CD4-positive, alpha-beta T cell treated with Interleukin-1 beta for 1 hour (primary cell): ENCODE measurements around the gene F13A1.

ENCODE experiments used
- DNase-seq, 2 donors: peaks; one replicate each; pipeline ENCODE4 v3.0.0-alpha.2; 2020 to 2022

F13A1 gene

DNA sequence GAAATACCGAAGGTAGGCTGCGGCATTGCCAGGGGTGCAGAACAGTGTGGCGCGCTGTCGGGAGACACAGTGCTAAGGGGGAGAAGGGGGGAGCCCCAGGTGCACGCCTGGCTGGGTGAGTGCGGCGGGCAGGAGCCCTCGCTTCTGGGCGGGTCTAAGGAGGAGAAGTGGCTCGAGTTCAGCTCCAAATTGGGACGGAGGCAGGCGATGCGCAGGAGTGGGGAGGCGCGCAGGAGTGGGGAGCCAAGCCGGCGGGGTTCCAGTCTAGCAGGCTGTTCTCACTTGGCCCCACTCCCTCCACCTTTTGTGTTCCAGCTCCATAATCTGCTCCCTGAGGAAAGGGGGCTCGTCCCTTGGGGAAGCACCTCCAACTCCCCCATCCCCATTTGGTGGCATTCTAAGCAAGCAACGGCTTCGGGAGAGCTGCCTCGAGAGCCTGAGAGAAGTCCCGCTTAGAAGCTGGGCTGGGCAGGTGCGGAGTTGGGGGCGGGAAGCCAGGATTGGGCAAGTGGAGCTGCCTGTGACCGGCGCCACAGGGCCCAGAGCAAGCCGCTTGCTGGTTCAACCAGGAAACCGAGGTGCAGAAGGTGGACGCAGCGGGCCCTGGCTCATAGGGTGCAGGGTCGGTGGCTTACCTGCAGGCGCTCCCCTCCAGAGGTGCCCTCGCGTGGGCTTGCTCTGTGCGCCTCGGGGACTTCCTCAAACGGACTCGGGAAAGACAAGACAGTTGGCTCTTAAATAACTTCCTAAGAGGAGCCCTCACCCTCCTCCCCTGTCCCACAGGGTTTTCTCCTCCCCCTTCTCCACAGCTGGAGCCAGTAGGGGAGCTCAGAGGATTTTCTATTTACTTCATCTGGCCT, at the start of gene F13A1:
Gene F13A1 (minus strand): TSS at position 711 of the 860 bp plus-strand sequence. CDS start 1,998 bp downstream, outside the sequence.
- DNase-seq: peak in 1 of 2 donors; percentile 22

- no peak for DNase-seq
Measured at GRCh38 chr6:6368684-6369052, 48.2 kb upstream of the F13A1 start.

GRCh38 chr6:6368040-6368683, 47.7 kb upstream of the F13A1 start:
- no peak for DNase-seq

GRCh38 chr6:6366803-6367202, 46.3 kb upstream of the F13A1 start:
- no peak for DNase-seq

DNA sequence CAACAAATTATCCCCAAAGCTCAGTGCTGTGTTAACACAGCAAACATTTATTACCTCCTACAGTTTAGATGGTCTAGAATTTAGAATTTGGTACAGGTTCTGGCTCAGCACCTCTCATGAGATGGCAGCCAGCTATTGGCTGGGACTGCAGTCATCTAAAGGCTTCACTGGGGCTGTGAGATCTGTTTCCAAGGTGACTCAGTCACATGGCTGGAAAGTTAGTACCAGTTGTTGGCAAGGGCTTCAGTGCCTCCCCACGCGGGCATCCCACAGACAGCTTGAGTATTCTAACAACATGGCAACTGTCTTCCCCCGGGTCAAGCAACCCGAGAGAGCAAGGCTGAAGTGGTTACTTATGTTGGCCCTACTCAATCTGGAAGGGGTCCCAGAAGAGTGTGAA, 44.8 kb upstream of the F13A1 start:
- no peak for DNase-seq

GRCh38 chr6:6362056-6362840, 41.8 kb upstream of the F13A1 start:
- DNase-seq: no peak

- DNase-seq: no peak
Measured at GRCh38 chr6:6357530-6357929, 37.1 kb upstream of the F13A1 start.

DNA sequence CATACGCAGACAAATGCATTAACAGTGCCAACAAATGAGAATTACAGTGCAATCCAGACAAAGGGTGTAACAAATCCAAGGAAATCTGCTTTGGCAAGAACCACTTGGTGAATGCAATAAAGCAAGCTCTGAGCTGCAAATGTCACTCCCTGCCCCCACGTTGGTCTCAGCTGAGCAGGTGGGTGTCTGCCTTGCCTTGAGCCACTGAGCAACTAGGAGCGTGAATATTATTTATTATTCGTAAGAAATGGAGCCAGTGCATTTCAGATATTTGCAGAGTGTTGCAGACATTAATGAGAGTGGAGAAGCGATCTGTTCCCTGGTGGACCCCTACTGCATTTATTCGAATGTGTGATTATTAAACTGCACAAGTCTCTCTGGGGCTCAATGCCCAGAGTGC, 36.6 kb upstream of the F13A1 start:
- no peak for DNase-seq

- no peak for DNase-seq
Measured at GRCh38 chr6:6352772-6353171, 32.3 kb upstream of the F13A1 start.

DNA sequence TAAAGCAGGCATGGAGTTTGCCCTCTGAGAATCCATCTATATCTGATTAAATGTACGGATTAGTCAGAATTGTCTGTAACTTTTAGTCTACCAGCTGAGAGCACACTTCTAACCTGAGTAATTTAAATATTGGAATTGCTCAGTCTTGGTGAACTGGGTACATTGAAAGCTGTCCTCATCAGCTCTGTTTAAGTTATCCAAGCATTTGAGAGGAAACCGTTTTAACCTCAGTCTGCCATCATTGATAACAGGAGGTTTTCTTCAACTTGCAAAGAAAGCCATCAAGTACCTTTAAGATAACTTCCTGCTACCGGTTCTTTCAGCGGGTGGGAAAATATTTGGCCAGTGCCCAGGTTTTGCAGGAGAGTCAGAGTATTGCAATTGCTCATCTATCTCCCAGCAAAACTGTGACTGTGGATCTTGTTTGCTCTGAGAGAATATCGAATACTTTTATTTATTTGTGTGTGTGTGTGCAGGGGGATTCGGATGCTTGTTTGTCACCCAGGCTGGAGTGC, 31.1 kb upstream of the F13A1 start:
- no peak for DNase-seq

- DNase-seq: no peak
Measured at GRCh38 chr6:6350696-6351095, 30.2 kb upstream of the F13A1 start.

DNA sequence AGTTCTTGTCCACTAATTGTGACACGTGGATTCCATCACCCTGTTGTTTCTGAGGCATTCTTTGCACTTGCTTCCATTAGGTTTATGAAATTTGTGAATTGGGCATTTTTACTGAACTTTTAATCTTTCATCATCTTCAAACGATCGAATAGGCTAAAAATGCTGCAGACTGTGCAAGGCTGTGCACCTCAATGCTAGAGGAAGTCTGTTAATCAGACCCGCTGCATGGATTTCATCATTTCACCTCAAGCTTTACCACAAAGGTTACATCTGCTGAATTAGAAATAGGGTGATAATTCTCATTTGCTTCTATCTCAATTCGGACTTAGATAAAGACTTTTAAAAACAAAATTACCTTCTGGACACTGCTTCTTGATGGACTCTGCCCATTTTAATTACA, 27.8 kb upstream of the F13A1 start:
- no peak for DNase-seq

DNA sequence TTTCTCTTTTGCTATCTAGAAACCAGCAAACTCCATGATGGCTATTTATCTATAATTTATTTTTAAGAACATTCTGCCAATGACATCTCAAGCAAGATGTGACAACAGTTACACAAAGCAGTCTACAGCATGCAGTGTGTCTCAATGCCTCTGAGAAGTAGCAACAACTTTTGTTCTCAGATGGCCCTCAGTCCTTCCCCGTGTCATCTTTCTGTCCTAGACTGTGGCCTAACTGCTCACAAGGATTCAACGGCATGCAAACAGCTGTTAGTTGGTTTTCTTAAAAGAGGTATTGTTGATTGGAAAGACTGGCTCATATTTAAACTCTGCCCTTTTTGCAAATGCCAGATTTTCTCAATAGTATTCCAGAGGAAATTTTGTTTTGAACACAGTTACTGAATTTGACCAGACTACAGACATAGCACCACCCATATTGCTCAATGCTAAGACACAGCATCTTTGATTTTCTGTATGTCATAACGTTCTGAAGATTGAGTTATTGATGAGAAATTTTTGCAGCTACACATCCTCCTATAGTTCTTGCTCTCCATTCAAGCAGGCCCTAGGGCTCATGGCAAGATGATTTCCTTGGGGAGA, 26.1 kb upstream of the F13A1 start:
- DNase-seq: no peak

DNA sequence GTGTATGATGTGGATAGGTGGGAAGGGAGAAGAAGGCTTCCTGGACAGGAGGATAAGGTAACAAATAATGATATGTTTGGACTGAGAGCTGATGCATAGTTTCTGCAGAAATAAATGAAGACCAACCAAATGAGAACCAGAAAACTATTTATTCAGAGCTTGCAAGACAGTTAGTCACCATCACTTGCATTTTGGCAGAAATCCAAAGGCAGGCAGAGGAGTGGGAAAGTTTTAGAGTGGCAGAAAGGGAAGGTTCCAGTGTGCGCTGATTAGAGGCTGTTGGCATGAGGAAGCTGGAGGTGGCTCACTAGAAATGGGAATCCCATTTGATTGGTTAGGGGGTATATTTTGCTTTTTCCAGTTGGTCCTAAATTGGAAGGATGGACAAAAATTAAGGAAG, 13.0 kb upstream of the F13A1 start:
- peak in 1 of 2 donors; percentile 10 for DNase-seq

DNA sequence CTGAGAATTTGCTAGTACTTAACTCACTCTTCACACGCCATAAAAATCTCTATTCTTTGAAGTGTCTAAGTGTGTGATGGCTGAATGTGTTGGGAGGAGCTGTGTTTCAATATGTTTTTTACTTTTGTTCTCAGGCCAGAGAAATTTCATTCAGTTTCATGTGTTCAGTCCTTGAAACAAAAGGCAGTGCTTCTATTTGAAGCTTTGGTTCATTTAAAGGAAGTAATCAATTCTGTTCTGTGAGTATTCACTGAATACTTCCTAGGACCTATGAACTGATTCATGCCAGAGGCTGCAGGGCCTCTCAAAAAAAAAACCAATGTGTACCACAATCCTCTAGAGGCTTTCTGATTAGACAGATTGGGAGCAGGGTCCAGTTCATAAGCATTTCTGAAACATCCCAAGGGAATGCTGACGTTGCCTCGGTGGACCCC, 12.4 kb upstream of the F13A1 start:
- no peak for DNase-seq

- no peak for DNase-seq
Measured at GRCh38 chr6:6331946-6332601, 11.6 kb upstream of the F13A1 start.

GRCh38 chr6:6331393-6331792, 10.9 kb upstream of the F13A1 start:
- DNase-seq: peak in 1 of 2 donors; percentile 13

DNA sequence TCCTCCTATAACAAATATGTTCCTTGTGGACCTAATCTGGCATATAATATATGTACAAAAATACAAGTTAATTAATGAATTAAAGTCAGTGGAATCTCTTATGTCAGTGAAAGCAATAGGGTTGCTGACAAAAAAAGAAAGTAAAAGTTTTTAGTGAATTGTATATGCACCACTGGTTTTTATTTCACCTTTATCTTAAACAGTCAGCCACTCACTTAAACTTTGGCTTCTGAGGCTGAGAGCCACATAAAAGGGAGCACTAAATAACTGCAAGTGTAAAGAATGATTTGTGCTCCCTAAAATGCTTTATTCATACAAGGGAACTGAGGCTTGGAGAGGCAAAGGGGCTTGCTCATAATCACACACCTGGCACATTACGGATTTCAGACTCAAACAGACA, 9.9 kb upstream of the F13A1 start:
- DNase-seq: no peak

- DNase-seq: no peak
Measured at GRCh38 chr6:6328451-6328850, 8.0 kb upstream of the F13A1 start.

- DNase-seq: no peak
Measured at GRCh38 chr6:6323352-6323751, 2.9 kb upstream of the F13A1 start.

DNA sequence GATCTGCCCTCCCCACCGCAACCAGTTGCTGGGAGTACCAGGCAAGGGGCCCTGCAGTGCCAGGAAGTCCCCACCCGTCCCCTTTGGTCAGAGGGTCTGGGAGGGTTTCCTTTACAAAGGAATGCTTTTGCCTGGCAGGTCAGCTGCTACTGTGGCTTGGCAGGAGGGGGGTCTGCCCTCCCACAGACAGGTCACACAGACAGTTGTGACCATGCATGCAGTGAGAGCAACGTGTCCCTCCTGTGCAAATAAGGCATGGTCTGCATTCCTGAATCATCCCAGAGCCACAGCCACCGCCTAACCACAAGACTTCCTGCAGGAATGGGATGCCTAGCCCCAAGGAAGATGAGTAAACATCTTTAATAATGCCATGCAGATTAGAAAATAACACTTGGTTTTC, 439 bp upstream of the F13A1 start:
- DNase-seq: no peak
